ENCODE results near the gene UPK3A. TPM values are rescaled to one million over a fixed set of nuclear protein-coding genes. Genes with fewer than 3 reads are reported as not detected.

The UPK3A gene
- polyA plus RNA-seq, 1 of the 3 experiments (the other 2 are of a cell fraction): not detected

- WGBS (ENCODE audit: low lambda C conversion rate): 65% methylated on average over 5 of the region's 6 CpGs
- Histone ChIP-seq H3K9ac (no peak overlapping the region; the same call in 1 of the 2 replicates), H3K4me1 (ENCODE audit: control insufficient read depth in 1 of 2, insufficient read depth in 2 of 2, low read depth in 1 of 2, low read length in 1 of 2) (peaks cover 6 to 17% of the 10 kb centered on the region in 2 experiments; a peak in 2 of 4 replicates), H3K79me2 (ENCODE audit: insufficient read depth) (peaks cover 32% of the 10 kb centered on the region), H3K27ac (ENCODE audit: low read depth in 2 of 2, low read length in 1 of 2) (no peak overlapping the region), H3K4me3 (ENCODE audit: low read depth in 2 of 2, low read length in 1 of 2) (peak overlapping the region in 1 of 2 experiments; percentile 77; a peak in 2 of 4 replicates), H2AFZ (ENCODE audit: low read depth) (no peak overlapping the region), H4K20me1 (ENCODE audit: insufficient read depth) (peaks cover 36% of the 10 kb centered on the region), H3K9me2 (no peaks in the 10 kb centered on the region), H3F3A (replicated peaks; ENCODE audit: insufficient read depth) (peaks cover 3% of the 10 kb centered on the region), H3K9me3 (no peaks in the 10 kb centered on the region), H3K27me3 (ENCODE audit: insufficient read depth) (no peaks in the 10 kb centered on the region), H3K4me2 (peak overlapping the region; percentile 97), H3K36me3 (replicated peaks in 1 of 2; ENCODE audit: control insufficient read depth in 1 of 2, insufficient read depth in 2 of 2, low read length in 1 of 2) (peaks cover 0 to 5% of the 10 kb centered on the region in 2 experiments)
- CTCF ChIA-PET: no interaction called here
- POLR2A ChIA-PET: no interaction called here
- no peak for TF ChIP-seq SIN3A (IDR thresholded peaks at IDR 0.05; ENCODE audit: borderline replicate concordance, low read depth, low read length)
- TF ChIP-seq RXRA (IDR thresholded peaks at IDR 0.05; ENCODE audit: borderline replicate concordance, low read depth): no peak
- peak; percentile 27 for DNase-seq
These were observed 45.6 kb upstream of the UPK3A start for GRCh38 chr22:45238957-45239680.

- TF ChIP-seq RCOR1 (IDR thresholded peaks at IDR 0.05; ENCODE audit: low read length) (no peak), GATA2 (CRISPR knock-in tag; IDR thresholded peaks at IDR 0.05) (no peak), EP300 (IDR thresholded peaks at IDR 0.05; ENCODE audit: borderline replicate concordance in 1 of 2, low read depth in 1 of 2, low read length in 1 of 2) (no peak), MEF2A (IDR thresholded peaks at IDR 0.05; ENCODE audit: borderline replicate concordance, low read depth) (no peak), REST (IDR thresholded peaks at IDR 0.05; ENCODE audit: low read depth, low read length) (no peak), NFIC (IDR thresholded peaks at IDR 0.05; ENCODE audit: borderline replicate concordance) (no peak), TCF12 (IDR thresholded peaks at IDR 0.05) (no peak), SIN3A (IDR thresholded peaks at IDR 0.05; ENCODE audit: borderline replicate concordance, low read depth, low read length) (no peak), RFX5 (IDR thresholded peaks at IDR 0.05; ENCODE audit: low read length) (no peak), IRF3 (IDR thresholded peaks at IDR 0.05; ENCODE audit: low read depth, low read length) (no peak), SMC3 (IDR thresholded peaks at IDR 0.05; ENCODE audit: low read depth, low read length) (no peak), CHD2 (IDR thresholded peaks at IDR 0.05; ENCODE audit: low read length, partially characterized antibody) (no peak), MAX (IDR thresholded peaks at IDR 0.05; ENCODE audit: low read depth) (no peak), TEAD4 (IDR thresholded peaks at IDR 0.05; ENCODE audit: borderline replicate concordance, insufficient read depth) (no peak), TAF1 (IDR thresholded peaks at IDR 0.05; ENCODE audit: borderline replicate concordance, low read depth, low read length) (no peak)
- Histone ChIP-seq H3K4me2 (peak overlapping the region; percentile 97), H3K9ac (peak overlapping the region; percentile 66), H3K9me2 (no peaks in the 10 kb centered on the region), H3K27me3 (ENCODE audit: insufficient read depth) (no peaks in the 10 kb centered on the region), H3K27ac (ENCODE audit: low read depth in 2 of 2, low read length in 1 of 2) (no peak overlapping the region), H3K4me1 (ENCODE audit: control insufficient read depth in 1 of 2, insufficient read depth in 2 of 2, low read depth in 1 of 2, low read length in 1 of 2) (peaks cover 6 to 17% of the 10 kb centered on the region in 2 experiments; a peak in 2 of 4 replicates), H3K79me2 (ENCODE audit: insufficient read depth) (peaks cover 32% of the 10 kb centered on the region), H4K20me1 (ENCODE audit: insufficient read depth) (peaks cover 36% of the 10 kb centered on the region), H3K9me3 (no peaks in the 10 kb centered on the region), H3F3A (replicated peaks; ENCODE audit: insufficient read depth) (peaks cover 3% of the 10 kb centered on the region), H3K4me3 (ENCODE audit: low read depth in 2 of 2, low read length in 1 of 2) (peak overlapping the region; percentile 77 to 79), H3K36me3 (replicated peaks in 1 of 2; ENCODE audit: control insufficient read depth in 1 of 2, insufficient read depth in 2 of 2, low read length in 1 of 2) (peaks cover 0 to 5% of the 10 kb centered on the region in 2 experiments), H2AFZ (ENCODE audit: low read depth) (no peak overlapping the region)
- CTCF ChIA-PET: interaction anchor here (0.6 kb wide), 1 partner anchor 314 kb away, joined by 4 read pairs; no protein-coding TSS in a partner anchor
- DNase-seq: no peak
- 81% methylated on average over 3 of the region's 8 CpGs for WGBS (ENCODE audit: low lambda C conversion rate)
- POLR2A ChIA-PET: no interaction called here
These were observed 45.1 kb upstream of the UPK3A start for GRCh38 chr22:45239681-45240051.

Data from SK-N-SH (cell line).